ENCODE measurements around the gene CHAF1B.

Gene CHAF1B

GRCh38 chr21:36461277-36461917 lies 76.2 kb downstream of the CHAF1B start:
- Histone ChIP-seq H2AFZ (ENCODE audit: low read depth, low read length, severe bottlenecking) (no peak overlapping the region), H4K20me1 (ENCODE audit: low read depth, low read length) (no peaks in the 10 kb centered on the region), H3K27ac (ENCODE audit: low read depth, low read length) (no peak overlapping the region), H3K9ac (ENCODE audit: low read length) (no peak overlapping the region), H3K79me2 (ENCODE audit: insufficient read depth, low read length) (no peaks in the 10 kb centered on the region), H3K27me3 (ENCODE audit: low read length) (no peaks in the 10 kb centered on the region), H3K36me3 (ENCODE audit: low read length) (no peaks in the 10 kb centered on the region), H3K9me2 (replicated peaks; ENCODE audit: insufficient read depth, low read length) (no peaks in the 10 kb centered on the region), H3F3A (ENCODE audit: insufficient read depth) (no peaks in the 10 kb centered on the region), H3K9me3 (ENCODE audit: insufficient read depth, low read length) (no peaks in the 10 kb centered on the region), H3K4me3 (ENCODE audit: insufficient read depth, low read length, poor library complexity, severe bottlenecking) (no peak overlapping the region), H3K4me2 (ENCODE audit: low read depth, low read length, poor library complexity, severe bottlenecking) (no peak overlapping the region)
- no peak for TF ChIP-seq EZH2phosphoT487 (conservative IDR thresholded peaks at IDR 0.05; ENCODE audit: low read length)
- no peak for TF ChIP-seq CTCF (IDR thresholded peaks at IDR 0.05; ENCODE audit: insufficient read depth, low read length, poor library complexity, severe bottlenecking)

GRCh38 chr21:36461918-36462486 lies 76.8 kb downstream of the CHAF1B start:
- Histone ChIP-seq H4K20me1 (ENCODE audit: low read depth, low read length) (no peaks in the 10 kb centered on the region), H3K79me2 (ENCODE audit: insufficient read depth, low read length) (no peaks in the 10 kb centered on the region), H3K9me2 (replicated peaks; ENCODE audit: insufficient read depth, low read length) (no peaks in the 10 kb centered on the region), H3F3A (ENCODE audit: insufficient read depth) (no peaks in the 10 kb centered on the region), H3K9me3 (ENCODE audit: insufficient read depth, low read length) (no peaks in the 10 kb centered on the region), H3K4me3 (ENCODE audit: insufficient read depth, low read length, poor library complexity, severe bottlenecking) (no peak overlapping the region), H2AFZ (ENCODE audit: low read depth, low read length, severe bottlenecking) (no peak overlapping the region), H3K36me3 (ENCODE audit: low read length) (no peaks in the 10 kb centered on the region), H3K27ac (ENCODE audit: low read depth, low read length) (no peak overlapping the region), H3K27me3 (ENCODE audit: low read length) (no peaks in the 10 kb centered on the region), H3K9ac (ENCODE audit: low read length) (no peak overlapping the region), H3K4me2 (ENCODE audit: low read depth, low read length, poor library complexity, severe bottlenecking) (no peak overlapping the region)
- TF ChIP-seq EZH2phosphoT487 (conservative IDR thresholded peaks at IDR 0.05; ENCODE audit: low read length) (no peak), CTCF (IDR thresholded peaks at IDR 0.05; ENCODE audit: insufficient read depth, low read length, poor library complexity, severe bottlenecking) (no peak)

- Histone ChIP-seq H3K4me2 (ENCODE audit: low read depth, low read length, poor library complexity, severe bottlenecking) (no peak overlapping the region), H4K20me1 (ENCODE audit: low read depth, low read length) (no peaks in the 10 kb centered on the region), H3F3A (ENCODE audit: insufficient read depth) (no peaks in the 10 kb centered on the region), H3K4me3 (ENCODE audit: insufficient read depth, low read length, poor library complexity, severe bottlenecking) (no peak overlapping the region), H2AFZ (ENCODE audit: low read depth, low read length, severe bottlenecking) (no peak overlapping the region), H3K9me3 (ENCODE audit: insufficient read depth, low read length) (no peaks in the 10 kb centered on the region), H3K9me2 (replicated peaks; ENCODE audit: insufficient read depth, low read length) (no peaks in the 10 kb centered on the region), H3K36me3 (ENCODE audit: low read length) (no peaks in the 10 kb centered on the region), H3K79me2 (ENCODE audit: insufficient read depth, low read length) (no peaks in the 10 kb centered on the region), H3K9ac (ENCODE audit: low read length) (no peak overlapping the region), H3K27me3 (ENCODE audit: low read length) (no peaks in the 10 kb centered on the region), H3K27ac (ENCODE audit: low read depth, low read length) (no peak overlapping the region)
- TF ChIP-seq CTCF (IDR thresholded peaks at IDR 0.05; ENCODE audit: insufficient read depth, low read length, poor library complexity, severe bottlenecking) = no peak
- TF ChIP-seq EZH2phosphoT487 (conservative IDR thresholded peaks at IDR 0.05; ENCODE audit: low read length) = no peak
Measured at GRCh38 chr21:36463204-36463603, 78.0 kb downstream of the CHAF1B start.
